ENCODE results near the gene RHCG. TPM values are rescaled to one million over a fixed set of nuclear protein-coding genes. Genes with fewer than 3 reads are reported as not detected.

The RHCG gene
- total and polyA plus RNA-seq, 2 of the 4 experiments (the other 2 are of a cell fraction): not detected

GRCh38 chr15:89526181-89526580 lies 29.8 kb upstream of the RHCG start:
- Histone ChIP-seq H4K5ac (ENCODE audit: low read depth, low read length) (no peak overlapping the region), H4K91ac (ENCODE audit: insufficient read depth, low read depth, low read length) (no peak overlapping the region), H2BK120ac (ENCODE audit: low read depth, low read length) (no peak overlapping the region), H3K36me3 (ENCODE audit: control insufficient read depth, insufficient read depth, low read length) (no peaks in the 10 kb centered on the region), H2AK9ac (replicated peaks; ENCODE audit: low read depth, low read length, poor library complexity) (no peak overlapping the region), H4K20me1 (ENCODE audit: insufficient read depth, low read length) (no peaks in the 10 kb centered on the region), H2AK5ac (ENCODE audit: low read depth, low read length) (no peak overlapping the region), H2BK15ac (ENCODE audit: low read depth, low read length) (no peak overlapping the region), H2BK5ac (ENCODE audit: low read depth, low read length, poor library complexity, severe bottlenecking) (no peak overlapping the region), H2BK20ac (ENCODE audit: low read depth, low read length) (no peak overlapping the region), H2AFZ (replicated peaks; ENCODE audit: low read length, poor library complexity) (no peak overlapping the region), H3K4me3 (ENCODE audit: insufficient read depth, low read depth, low read length) (no peak overlapping the region), H3K27me3 (ENCODE audit: control insufficient read depth, insufficient read depth, low read length) (peaks cover 25% of the 10 kb centered on the region), H3K9me1 (ENCODE audit: insufficient read depth, low read length) (no peaks in the 10 kb centered on the region), H3K9me3 (ENCODE audit: control insufficient read depth, insufficient read depth, low read length) (no peaks in the 10 kb centered on the region), H3K56ac (ENCODE audit: extremely low read depth, insufficient read depth, low read length) (no peak overlapping the region), H3K4ac (ENCODE audit: low read depth, low read length) (no peak overlapping the region), H3K79me1 (ENCODE audit: low read depth in 1 of 2, low read length in 2 of 2) (no peaks in the 10 kb centered on the region), H3K14ac (replicated peaks; ENCODE audit: low read depth, low read length) (no peak overlapping the region), H3K9ac (ENCODE audit: low read depth, low read length) (no peak overlapping the region), H3K23ac (ENCODE audit: low read depth, low read length) (no peak overlapping the region), H4K8ac (ENCODE audit: low read depth in 2 of 2, low read length in 2 of 2) (no peak overlapping the region), H3K27ac (ENCODE audit: insufficient read depth, low read length) (no peak overlapping the region), H3K18ac (ENCODE audit: low read depth, low read length) (no peak overlapping the region), H3K4me1 (ENCODE audit: control insufficient read depth, insufficient read depth, low read length) (no peaks in the 10 kb centered on the region), H3K4me2 (ENCODE audit: low read depth, low read length) (no peak overlapping the region)
- POLR2A ChIA-PET (ENCODE audit: unreplicated experiment): no interaction called here
- WGBS, 2 experiments (ENCODE audit: extremely low coverage in 2 of 2, insufficient read length in 1 of 2): 67% methylated on average over 3 of the region's 7 CpGs; no CpG with 5 or more reads in 1 of the 2 experiments
- intact Hi-C loops (cut with micrococcal nuclease) (no loop called here), dilution Hi-C loops (cut with HindIII; ENCODE audit: low sequenced_read_pairs, unreplicated experiment) (no loop called here), in situ Hi-C loops (cut with MboI; ENCODE audit: low sequenced_read_pairs) (no loop called here)
- ATAC-seq (ENCODE audit: low read depth) (no peak), DNase-seq (no peak)
- TF ChIP-seq CTCF (conservative IDR thresholded peaks at IDR 0.05; ENCODE audit: low read depth, low read length) (no peak), SMC3 (IDR thresholded peaks at IDR 0.05; ENCODE audit: low read depth, low read length) (no peak), MAFK (IDR thresholded peaks at IDR 0.05; ENCODE audit: low read depth, low read length) (no peak)
- CTCF ChIA-PET: no interaction called here
- no TSS peak for BruUV-seq (replicated peaks)
